HEK293 (cell line): ENCODE results near the gene SOX12.

Source experiments
- CTCF ChIA-PET: fragments of 350-600 bp; formaldehyde crosslinking; extraction: SDS; loops from one replicate; lab custom pipeline; 2021; ENCODE audit warnings: antibody characterized with exemption; lab: Yijun Ruan, JAX
- POLR2A ChIA-PET: fragments of 300-600 bp; formaldehyde crosslinking; extraction: SDS; loops from one replicate; lab custom pipeline; 2020; ENCODE audit warnings: antibody characterized with exemption, inconsistent platforms; lab: Yijun Ruan, JAX
- H3K27ac ChIP-seq: fragments of 200-500 bp; sonication (Bioruptor generic); 2 replicates; pipeline ENCODE4 v1.5.1; 2014; ENCODE audit warnings: low read depth, low read length, control low read depth, inconsistent platforms; ENCODE audit errors: extremely low read depth
- H3K36me3 ChIP-seq, 2 experiments: fragments of 200-500 bp in 1 of 2; sonication (Bioruptor generic) in 1 of 2; 1 replicate in 1 of 2; 2 replicates in 1 of 2; pipeline ENCODE4 v1.5.1; 2014 to 2017; ENCODE audit warnings: inconsistent platforms in 2 of 2, low read length in 2 of 2; ENCODE audit not compliant: control insufficient read depth in 2 of 2, insufficient read depth in 1 of 2
- H3K4me1 ChIP-seq: fragments of 200-500 bp; sonication (Bioruptor generic); 2 replicates; pipeline ENCODE4 v1.5.1; 2014; ENCODE audit warnings: mild to moderate bottlenecking, low read length, inconsistent platforms; ENCODE audit not compliant: control insufficient read depth, insufficient read depth
- H3K4me3 ChIP-seq: 2 replicates; pipeline ENCODE4 v1.5.1; 2011; ENCODE audit warnings: low read depth, mild to moderate bottlenecking, control low read depth, low read length, moderate library complexity
- H3K9me3 ChIP-seq: fragments of 200-500 bp; sonication (Bioruptor generic); 2 replicates; pipeline ENCODE4 v1.5.1; 2014; ENCODE audit warnings: low read depth, low read length, inconsistent platforms; ENCODE audit not compliant: control insufficient read depth, insufficient read depth
- CTCF ChIP-seq: fragments of 450-650 bp; formaldehyde crosslinking; IDR thresholded peaks from 2 replicates; pipeline ENCODE4 v1.5.1; 2016; ENCODE audit warnings: missing biosample characterization, missing genetic modification characterization
- FEZF1 ChIP-seq: fragments of 450-650 bp; formaldehyde crosslinking; IDR thresholded peaks from 2 replicates; pipeline ENCODE4 v1.5.1; 2016; ENCODE audit warnings: missing biosample characterization, missing genetic modification characterization
- GLIS2 ChIP-seq: fragments of 450-650 bp; formaldehyde crosslinking; IDR thresholded peaks from 2 replicates; pipeline ENCODE4 v1.5.1; 2016; ENCODE audit warnings: missing biosample characterization, missing genetic modification characterization
- IKZF3 ChIP-seq: fragments of 450-650 bp; IDR thresholded peaks from 2 replicates; pipeline ENCODE4 v1.5.0; 2018; ENCODE audit warnings: missing biosample characterization, mild to moderate bottlenecking, missing genetic modification characterization, moderate library complexity
- KLF16 ChIP-seq: fragments of 450-650 bp; formaldehyde crosslinking; IDR thresholded peaks from 2 replicates; pipeline ENCODE4 v1.5.1; 2017; ENCODE audit warnings: missing biosample characterization, missing genetic modification characterization
- KLF9 ChIP-seq: fragments of 450-650 bp; formaldehyde crosslinking; IDR thresholded peaks from 2 replicates; pipeline ENCODE4 v1.5.1; 2016; ENCODE audit warnings: missing biosample characterization, missing genetic modification characterization, low read depth
- SP2 ChIP-seq: fragments of 450-650 bp; formaldehyde crosslinking; IDR thresholded peaks from 2 replicates; pipeline ENCODE4 v1.5.1; 2016; ENCODE audit warnings: missing biosample characterization, missing genetic modification characterization
- YY1 ChIP-seq: fragments of 450-650 bp; formaldehyde crosslinking; IDR thresholded peaks from 2 replicates; pipeline ENCODE4 v1.5.1; 2018; ENCODE audit warnings: missing biosample characterization, missing genetic modification characterization
- ZBTB10 ChIP-seq: fragments of 450-650 bp; formaldehyde crosslinking; IDR thresholded peaks from 2 replicates; pipeline ENCODE4 v1.5.1; 2016; ENCODE audit warnings: missing biosample characterization, missing genetic modification characterization
- ZBTB20 ChIP-seq: fragments of 450-650 bp; formaldehyde crosslinking; IDR thresholded peaks from 2 replicates; pipeline ENCODE4 v1.5.1; 2016; ENCODE audit warnings: missing biosample characterization, missing genetic modification characterization
- ZBTB21 ChIP-seq: fragments of 450-650 bp; formaldehyde crosslinking; IDR thresholded peaks from 2 replicates; pipeline ENCODE4 v1.5.1; 2017; ENCODE audit warnings: missing biosample characterization, missing genetic modification characterization
- ZBTB26 ChIP-seq: fragments of 450-650 bp; formaldehyde crosslinking; optimal IDR thresholded peaks from 2 replicates; pipeline ENCODE3; 2016; ENCODE audit warnings: missing biosample characterization, mild to moderate bottlenecking, missing genetic modification characterization
- ZBTB6 ChIP-seq: fragments of 450-650 bp; formaldehyde crosslinking; IDR thresholded peaks from 2 replicates; pipeline ENCODE4 v1.5.1; 2017; ENCODE audit warnings: missing biosample characterization, missing genetic modification characterization
- ZBTB7A ChIP-seq: fragments of 450-650 bp; formaldehyde crosslinking; IDR thresholded peaks from 2 replicates; pipeline ENCODE4 v1.5.1; 2016; ENCODE audit warnings: low read depth, missing biosample characterization, missing genetic modification characterization
- ZBTB8A ChIP-seq: fragments of 450-650 bp; formaldehyde crosslinking; IDR thresholded peaks from 2 replicates; pipeline ENCODE4 v1.5.1; 2016; ENCODE audit warnings: missing biosample characterization, missing genetic modification characterization
- ZFHX2 ChIP-seq: fragments of 450-650 bp; formaldehyde crosslinking; conservative IDR thresholded peaks from 2 replicates; pipeline ENCODE4 v1.5.1; 2016; ENCODE audit warnings: missing biosample characterization, missing genetic modification characterization
- ZNF239 ChIP-seq: fragments of 450-650 bp; formaldehyde crosslinking; IDR thresholded peaks from 2 replicates; pipeline ENCODE4 v1.5.1; 2016; ENCODE audit warnings: missing biosample characterization, missing genetic modification characterization
- ZNF335 ChIP-seq: fragments of 450-650 bp; formaldehyde crosslinking; conservative IDR thresholded peaks from 2 replicates; pipeline ENCODE4 v1.5.1; 2016; ENCODE audit warnings: missing biosample characterization, missing genetic modification characterization
- ZNF513 ChIP-seq: fragments of 450-650 bp; IDR thresholded peaks from 2 replicates; pipeline ENCODE4 v1.5.1; 2018; ENCODE audit warnings: missing biosample characterization, missing genetic modification characterization
- ZNF521 ChIP-seq: fragments of 450-650 bp; formaldehyde crosslinking; IDR thresholded peaks from 2 replicates; pipeline ENCODE4 v1.5.1; 2017; ENCODE audit warnings: missing biosample characterization, mild to moderate bottlenecking, missing genetic modification characterization
- ZNF544 ChIP-seq: fragments of 450-650 bp; formaldehyde crosslinking; IDR thresholded peaks from 2 replicates; pipeline ENCODE4 v1.5.0; 2017; ENCODE audit warnings: missing biosample characterization, missing genetic modification characterization
- ZNF621 ChIP-seq: fragments of 450-650 bp; formaldehyde crosslinking; IDR thresholded peaks from 2 replicates; pipeline ENCODE4 v1.5.1; 2017; ENCODE audit warnings: missing biosample characterization, missing genetic modification characterization
- ZNF704 ChIP-seq: fragments of 450-650 bp; formaldehyde crosslinking; IDR thresholded peaks from 2 replicates; pipeline ENCODE4 v1.5.1; 2016; ENCODE audit warnings: missing biosample characterization, missing genetic modification characterization
- ZNF747 ChIP-seq: fragments of 450-650 bp; formaldehyde crosslinking; IDR thresholded peaks from 2 replicates; pipeline ENCODE4 v1.5.1; 2016; ENCODE audit warnings: missing biosample characterization, missing genetic modification characterization
- ZNF830 ChIP-seq: fragments of 450-650 bp; IDR thresholded peaks from 2 replicates; pipeline ENCODE4 v1.5.0; 2018; ENCODE audit warnings: missing biosample characterization, missing genetic modification characterization, low read depth, mild to moderate bottlenecking, moderate library complexity
- ZSCAN16 ChIP-seq: fragments of 450-650 bp; formaldehyde crosslinking; IDR thresholded peaks from 2 replicates; pipeline ENCODE4 v1.5.1; 2016; ENCODE audit warnings: missing biosample characterization, missing genetic modification characterization

SOX12 gene

GRCh38 chr20:325889-326644, 715 bp downstream of the SOX12 start:
- no peaks in the 10 kb centered on the region for H3K9me3 ChIP-seq
- H3K36me3 ChIP-seq = peaks cover 0 to 5% of the 10 kb centered on the region in 2 experiments; a peak in 1 of 3 replicates
- TF ChIP-seq ZBTB8A = peak; percentile 66; the same call in 1 of the 2 replicates
- 0 out of 2 replicates have a peak, but pooled peaks have one; percentile 23 for TF ChIP-seq ZFHX2
- TF ChIP-seq ZBTB21 = no peak
- TF ChIP-seq ZBTB7A = no peak
- TF ChIP-seq YY1 (tag by site-specific recombination) = peak; percentile 11; the same call in 1 of the 2 replicates
- TF ChIP-seq ZSCAN16 = no peak
- TF ChIP-seq ZBTB10 (tag by site-specific recombination) = no peak
- peak; percentile 64 for TF ChIP-seq KLF9 (tag by site-specific recombination)
- peak; percentile 57 for TF ChIP-seq ZNF335 (tag by site-specific recombination)
- peak; percentile 95 for TF ChIP-seq ZNF513
- TF ChIP-seq ZBTB26 = peak; percentile 71
- no peak for TF ChIP-seq ZNF747 (tag by site-specific recombination)
- TF ChIP-seq KLF16 (tag by site-specific recombination) = peak; percentile 33; the same call in 1 of the 2 replicates
- 0 out of 2 replicates have a peak, but pooled peaks have one; percentile 21 for TF ChIP-seq ZBTB6 (tag by site-specific recombination)
- TF ChIP-seq ZBTB20 (tag by site-specific recombination) = peak; percentile 28; the same call in 1 of the 2 replicates
- peak; percentile 78 for TF ChIP-seq FEZF1 (tag by site-specific recombination)
- 0 out of 2 replicates have a peak, but pooled peaks have one; percentile 35 for TF ChIP-seq IKZF3 (tag by site-specific recombination)
- TF ChIP-seq CTCF (tag by site-specific recombination) = peak; percentile 35; the same call in 1 of the 2 replicates
- TF ChIP-seq ZNF521 (tag by site-specific recombination) = no peak
- no peak for TF ChIP-seq ZNF544 (tag by site-specific recombination)
- no peak for TF ChIP-seq ZNF830
- TF ChIP-seq SP2 (tag by site-specific recombination) = peak; percentile 49
- TF ChIP-seq ZNF621 = no peak
- peak; percentile 34 for TF ChIP-seq GLIS2 (tag by site-specific recombination)
- TF ChIP-seq ZNF704 = no peak
- TF ChIP-seq ZNF239 (tag by site-specific recombination) = 0 out of 2 replicates have a peak, but pooled peaks have one; percentile 30
- TF ChIP-seq, all 188 proteins: peak for 16
- Histone ChIP-seq H3K4me1 (peaks cover 13% of the 10 kb centered on the region), H3K27ac (peak overlapping the region; percentile 99), H3K4me3 (peak overlapping the region; percentile 42)
- POLR2A ChIA-PET = interaction anchor here (1.4 to 5.6 kb wide), 2 partner anchors 21 to 26 kb away, joined by 7 to 74 read pairs; partner anchors contain the start of genes NRSN2 and ZCCHC3
- CTCF ChIA-PET = no interaction called here
